ENCODE data around the gene CYP4X1. TPM values are rescaled to one million over a fixed set of nuclear protein-coding genes. Genes with fewer than 3 reads are reported as not detected.

CYP4X1 gene
- total and polyA plus RNA-seq, 2 of the 8 experiments (the other 6 are each of a cell fraction or from before 2014, with no cell fraction given), result 1.3 to 3.5 TPM

DNA sequence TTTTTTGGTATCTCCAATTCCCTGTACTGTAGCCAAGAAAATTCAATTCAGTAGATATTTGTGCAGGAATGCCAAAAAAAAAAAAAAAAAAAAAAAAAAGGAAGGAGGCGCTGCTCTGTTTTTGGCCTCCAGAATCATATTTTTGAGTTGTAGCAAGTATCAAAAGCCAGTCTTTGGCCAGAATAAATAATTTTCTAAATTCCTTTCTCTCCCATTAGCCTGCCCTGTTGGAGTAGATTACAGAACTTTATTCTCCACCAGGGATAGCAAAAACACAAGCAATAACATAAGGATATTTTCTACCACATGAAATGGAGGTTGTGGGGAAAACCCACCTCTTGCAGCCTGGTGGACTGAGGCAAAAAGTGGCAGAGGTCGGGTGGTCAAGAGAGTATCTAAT lies 2.4 kb upstream of the CYP4X1 start:
- Histone ChIP-seq H2AK5ac (ENCODE audit: low read depth, low read length) (no peak overlapping the region), H4K5ac (ENCODE audit: insufficient read length, low read depth, low read length) (no peak overlapping the region), H2AFZ (ENCODE audit: low read length) (no peak overlapping the region), H3K27me3 (replicated peaks in 1 of 4; ENCODE audit: control insufficient read depth in 3 of 4, extremely low read depth in 1 of 4, insufficient read depth in 3 of 4, low read length in 3 of 4) (peaks cover 0 to 10% (median 3%) of the 10 kb centered on the region in 4 experiments; a peak in 3 of 7 replicates), H2BK120ac (replicated peaks; ENCODE audit: low read depth, low read length) (no peak overlapping the region), H3K79me2 (ENCODE audit: control insufficient read depth in 1 of 2, insufficient read depth in 2 of 2, low read length in 2 of 2) (no peaks in the 10 kb centered on the region), H3K23ac (ENCODE audit: insufficient read length) (no peak overlapping the region), H3K79me1 (ENCODE audit: low read depth, low read length) (no peaks in the 10 kb centered on the region), H3K9ac (replicated peaks in 1 of 4; ENCODE audit: extremely low read depth in 1 of 4, low read depth in 3 of 4, low read length in 3 of 4) (no peak overlapping the region), H2BK5ac (ENCODE audit: low read depth, low read length) (no peak overlapping the region), H2BK20ac (ENCODE audit: low read length) (no peak overlapping the region), H3K4me3 (ENCODE audit: extremely low read depth in 1 of 4, insufficient read depth in 2 of 4, low read depth in 3 of 4, low read length in 4 of 4) (no peak overlapping the region), H4K8ac (ENCODE audit: extremely low read depth, insufficient read depth, low read length) (no peak overlapping the region), H3K36me3 (ENCODE audit: control insufficient read depth in 2 of 4, insufficient read depth in 4 of 4, low read length in 3 of 4) (no peaks in the 10 kb centered on the region), H3K9me3 (ENCODE audit: insufficient read depth in 2 of 2, low read depth in 1 of 2, low read length in 1 of 2) (no peaks in the 10 kb centered on the region), H3K4ac (replicated peaks; ENCODE audit: insufficient read length, low read depth, low read length) (no peak overlapping the region), H3K56ac (replicated peaks; ENCODE audit: insufficient read length, low read depth, low read length) (no peak overlapping the region), H3K27ac (ENCODE audit: low read depth, low read length) (no peak overlapping the region), H4K20me1 (replicated peaks in 1 of 2; ENCODE audit: control insufficient read depth in 1 of 2, insufficient read depth in 2 of 2, low read length in 2 of 2) (no peaks in the 10 kb centered on the region), H2BK12ac (ENCODE audit: low read depth, low read length) (no peak overlapping the region), H3K14ac (ENCODE audit: insufficient read length) (no peak overlapping the region), H3K18ac (ENCODE audit: extremely low read depth, low read length) (no peak overlapping the region), H4K91ac (replicated peaks; ENCODE audit: insufficient read length, low read length) (no peak overlapping the region), H3K4me2 (ENCODE audit: insufficient read depth in 1 of 2, low read depth in 2 of 2, low read length in 2 of 2) (no peak overlapping the region), H2BK15ac (ENCODE audit: low read length) (no peak overlapping the region), H3K23me2 (ENCODE audit: low read depth, low read length) (peaks cover 5% of the 10 kb centered on the region; the same call in 1 of the 2 replicates), H3K4me1 (replicated peaks in 1 of 4; ENCODE audit: control insufficient read depth in 3 of 4, insufficient read depth in 4 of 4, low read length in 3 of 4) (peaks cover 0 to 21% (median 9%) of the 10 kb centered on the region in 4 experiments; a peak in 6 of 7 replicates)
- FAIRE-seq, result no peak
- no peak for DNase-seq (ENCODE audit: low read depth in 1 of 2, low spot score in 2 of 2)
- WGBS, 2 experiments (ENCODE audit: extremely low coverage in 1 of 2, insufficient coverage in 1 of 2, insufficient read length in 1 of 2, insufficient replicate concordance in 2 of 2, low coverage in 1 of 2, low lambda C conversion rate in 2 of 2, missing lambda C conversion rate in 1 of 2), result 75% methylated on average over 1 of the region's 2 CpGs; no CpG with 5 or more reads in 1 of the 2 experiments
- CTCF ChIA-PET (ENCODE audit: partially characterized antibody), result interaction anchor here (2.2 kb wide), 1 partner anchor 20 kb away, joined by 14 read pairs; no protein-coding TSS in a partner anchor
- POLR2A ChIA-PET (ENCODE audit: partially characterized antibody), result no interaction called here
- TF ChIP-seq, protein P1, sequence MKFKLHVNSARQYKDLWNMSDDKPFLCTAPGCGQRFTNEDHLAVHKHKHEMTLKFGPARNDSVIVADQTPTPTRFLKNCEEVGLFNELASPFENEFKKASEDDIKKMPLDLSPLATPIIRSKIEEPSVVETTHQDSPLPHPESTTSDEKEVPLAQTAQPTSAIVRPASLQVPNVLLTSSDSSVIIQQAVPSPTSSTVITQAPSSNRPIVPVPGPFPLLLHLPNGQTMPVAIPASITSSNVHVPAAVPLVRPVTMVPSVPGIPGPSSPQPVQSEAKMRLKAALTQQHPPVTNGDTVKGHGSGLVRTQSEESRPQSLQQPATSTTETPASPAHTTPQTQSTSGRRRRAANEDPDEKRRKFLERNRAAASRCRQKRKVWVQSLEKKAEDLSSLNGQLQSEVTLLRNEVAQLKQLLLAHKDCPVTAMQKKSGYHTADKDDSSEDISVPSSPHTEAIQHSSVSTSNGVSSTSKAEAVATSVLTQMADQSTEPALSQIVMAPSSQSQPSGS (IDR thresholded peaks at IDR 0.05; ENCODE audit: low read length), result no peak
- TF ChIP-seq SAP30 (IDR thresholded peaks at IDR 0.05; ENCODE audit: insufficient read depth, insufficient replicate concordance, low read length), result no peak
- TF ChIP-seq TEAD4 (IDR thresholded peaks at IDR 0.05; ENCODE audit: low read depth, low read length), result no peak
- TF ChIP-seq EZH2 (IDR thresholded peaks at IDR 0.05; ENCODE audit: low read depth, low read length, severe bottlenecking), result no peak
- TF ChIP-seq TAF7 (optimal IDR thresholded peaks at IDR 0.05; ENCODE audit: borderline replicate concordance, low read depth, low read length), result no peak
- TF ChIP-seq BCL11A (IDR thresholded peaks at IDR 0.05; ENCODE audit: low read depth in 2 of 2, low read length in 2 of 2), result no peak
- no peak for TF ChIP-seq SP1 (IDR thresholded peaks at IDR 0.05; ENCODE audit: low read depth, low read length)
- no peak for TF ChIP-seq EGR1 (IDR thresholded peaks at IDR 0.05; ENCODE audit: borderline replicate concordance, low read depth, low read length)
- TF ChIP-seq RAD21 (IDR thresholded peaks at IDR 0.05 in 1 of 2, conservative IDR thresholded peaks at IDR 0.05 in 1 of 2; ENCODE audit: low read depth in 2 of 2, low read length in 2 of 2), result no peak
- TF ChIP-seq GABPA (IDR thresholded peaks at IDR 0.05; ENCODE audit: borderline replicate concordance, insufficient read depth, low read length), result no peak
- TF ChIP-seq CBX8 (IDR thresholded peaks at IDR 0.05; ENCODE audit: borderline replicate concordance, low read depth, low read length), result no peak
- no peak for TF ChIP-seq BACH1 (IDR thresholded peaks at IDR 0.05; ENCODE audit: low read length)
